ENCODE data around the gene SCP2D1.

- no peak for TF ChIP-seq CTCF (IDR thresholded peaks at IDR 0.05)
- TF ChIP-seq POLR2A (IDR thresholded peaks at IDR 0.05), result no peak
Measured at GRCh38 chr20:18832546-18833200, 19.1 kb downstream of the SCP2D1 start.
